HG03280 (cell line): ENCODE results near the gene ASNS.
A peak's percentile ranks its signal among the peaks of the same experiment; 100 is the strongest.

Experiments used
- ATAC-seq: cut with Tn5 transposase; IDR thresholded peaks from one replicate; pipeline ENCODE4 v1.9.1; 2021; ENCODE audit warnings: mild to moderate bottlenecking, moderate library complexity; ENCODE audit not compliant: unreplicated experiment

ASNS gene

DNA sequence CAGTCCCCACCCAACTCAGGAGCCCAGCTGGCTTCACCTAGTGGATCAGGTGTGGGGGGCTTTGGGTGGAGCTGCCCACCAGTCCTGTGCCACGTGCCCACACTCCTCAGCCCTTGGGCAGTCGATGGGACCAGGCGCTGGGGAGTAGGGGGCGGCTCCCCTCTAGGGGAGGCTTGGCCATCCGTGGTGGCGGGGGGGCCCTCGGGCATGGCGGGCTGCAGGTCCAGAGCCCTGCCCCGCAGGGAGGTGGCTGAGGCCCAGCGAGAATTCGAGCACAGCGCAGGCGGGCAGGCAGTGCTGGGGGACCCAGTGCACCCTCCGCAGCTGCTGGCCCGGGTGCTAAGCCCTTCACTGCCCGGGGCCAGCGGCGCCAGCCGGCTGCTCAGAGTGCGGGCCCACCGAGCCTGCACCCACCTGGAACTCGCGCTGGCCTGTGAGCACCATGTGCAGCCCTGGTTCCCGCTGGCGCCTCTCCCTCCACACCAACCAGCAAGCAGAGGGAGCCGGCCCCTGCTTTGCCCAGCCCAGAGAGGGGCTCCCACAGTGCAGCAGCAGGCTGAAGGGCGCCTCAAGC is 29.3 kb downstream of the ASNS start:
- ATAC-seq: no peak

DNA sequence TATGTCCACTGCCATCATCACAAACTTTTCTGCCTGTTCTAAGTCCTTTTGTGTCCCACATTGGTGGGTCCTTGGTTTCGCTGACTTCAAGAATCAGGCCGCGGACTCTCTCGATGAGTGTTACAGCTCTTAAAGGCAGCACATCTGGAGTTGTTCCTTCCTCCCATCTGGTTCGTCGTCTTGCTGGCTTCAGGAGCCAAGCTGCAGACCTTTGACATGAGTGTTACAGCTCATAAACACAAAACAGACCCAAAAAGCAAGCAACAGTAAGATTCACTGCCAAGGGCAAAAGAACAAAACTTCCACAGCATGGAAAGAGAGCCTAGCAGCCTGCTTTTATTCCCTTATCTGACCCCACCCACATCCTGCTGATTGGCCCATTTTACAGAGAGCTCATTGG is 30.2 kb downstream of the ASNS start:
- ATAC-seq: no peak

- ATAC-seq: peak; percentile 91
Observed at GRCh38 chr7:97835296-97836138, 36.7 kb downstream of the ASNS start.

DNA sequence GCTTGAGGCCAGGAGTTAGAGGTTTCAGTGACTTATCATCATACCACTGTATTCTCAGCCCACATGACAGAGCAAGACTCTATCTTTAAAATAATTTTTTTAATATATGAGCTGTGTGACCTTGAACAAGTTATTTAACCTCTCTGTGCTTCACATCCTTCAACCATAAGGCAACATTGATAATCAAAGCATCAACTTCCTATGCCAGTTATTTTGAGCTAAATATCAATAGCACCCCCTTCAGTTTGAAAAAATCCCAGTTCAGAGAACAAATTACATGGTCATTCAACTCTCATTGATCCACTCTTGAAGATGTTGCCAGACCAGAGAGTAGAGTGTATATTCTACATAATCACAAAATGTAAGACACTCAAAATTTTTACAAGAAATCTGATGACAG is 53.0 kb downstream of the ASNS start:
- no peak for ATAC-seq

- ATAC-seq: no peak
Observed at GRCh38 chr7:97818066-97818663, 54.0 kb downstream of the ASNS start.
